Frontal cortex (tissue), 4 donors: ENCODE results near the gene MYCBP. TPM values are rescaled to one million over a fixed set of nuclear protein-coding genes. Genes with fewer than 3 reads are reported as not detected.

Experiments used
- DNase-seq, 2 donors: peaks; one replicate each; pipeline ENCODE4 v3.0.0; 2012; ENCODE audit warnings: low spot score in 2 of 2
- FAIRE-seq: peaks from 2 replicates; lab custom pipeline; 2012; peaks lifted over from hg19 to GRCh38; lab: Jason Lieb, UNC
- small RNA-seq: library from RNA; depleted of rRNA; stranded (forward); fragments of <200 nt; gene quantifications from one replicate; pipeline ENCODE3, GENCODE V24; 2014
- total RNA-seq: library from RNA; depleted of rRNA; stranded (reverse); fragments of >200 nt; gene quantifications from one replicate; pipeline ENCODE4 v1.2.3, GENCODE V29; 2014
- donor health status: control.
- donor health status: control.
- donor health status: control.

The MYCBP gene
- total RNA-seq, 1 donor from 2014 or later, result 1.6 TPM

DNA sequence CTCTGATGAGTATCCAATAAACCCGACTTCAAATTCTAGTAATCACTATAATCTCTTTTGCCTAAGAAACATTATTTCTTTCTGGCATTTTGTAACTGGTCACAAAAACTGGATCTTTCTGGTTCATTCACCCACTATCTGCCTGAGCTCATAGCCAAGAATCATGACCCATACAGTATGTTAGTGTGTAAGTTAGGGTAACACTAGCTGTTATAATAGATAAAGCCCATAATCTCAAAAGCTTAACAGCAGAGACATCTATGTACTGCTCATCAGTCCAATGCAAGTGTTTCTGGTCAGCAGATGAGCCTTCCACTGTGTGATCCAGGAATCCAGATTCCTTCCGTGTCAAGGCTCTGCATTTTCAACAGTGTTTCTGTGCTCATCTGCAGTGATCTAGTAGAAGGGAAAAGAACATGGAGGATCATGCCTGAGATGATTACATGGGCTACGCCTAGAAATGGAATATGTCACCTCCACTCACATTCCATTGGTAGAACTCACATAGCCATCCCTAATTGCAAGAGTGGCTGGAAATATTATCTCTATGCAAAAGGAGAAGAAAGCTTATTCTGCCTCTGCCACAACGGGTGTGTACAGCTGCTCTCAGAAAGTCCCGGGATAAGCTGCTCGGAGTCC, 41.3 kb downstream of the MYCBP start:
- FAIRE-seq (no peak), DNase-seq (no peak)

DNA sequence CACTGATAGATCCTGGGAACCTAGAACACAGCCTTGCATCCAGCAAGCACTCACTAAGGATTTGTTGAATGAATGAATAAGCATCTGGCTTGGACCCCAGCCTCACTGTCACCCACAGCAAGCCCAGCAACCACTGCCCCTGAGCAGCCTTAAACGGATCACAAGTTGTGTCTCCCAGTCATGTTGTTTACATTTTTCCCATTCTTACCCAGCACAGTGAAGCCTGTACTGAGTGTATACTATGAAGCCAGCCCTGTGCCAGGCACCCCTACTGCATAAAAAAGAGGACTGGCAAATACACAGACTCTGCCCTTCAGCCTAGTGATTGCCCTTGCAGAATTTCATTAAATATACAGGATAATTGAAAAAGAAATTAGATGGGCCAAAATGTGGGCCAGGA, 43.8 kb downstream of the MYCBP start:
- no peak for FAIRE-seq
- no peak for DNase-seq

DNA sequence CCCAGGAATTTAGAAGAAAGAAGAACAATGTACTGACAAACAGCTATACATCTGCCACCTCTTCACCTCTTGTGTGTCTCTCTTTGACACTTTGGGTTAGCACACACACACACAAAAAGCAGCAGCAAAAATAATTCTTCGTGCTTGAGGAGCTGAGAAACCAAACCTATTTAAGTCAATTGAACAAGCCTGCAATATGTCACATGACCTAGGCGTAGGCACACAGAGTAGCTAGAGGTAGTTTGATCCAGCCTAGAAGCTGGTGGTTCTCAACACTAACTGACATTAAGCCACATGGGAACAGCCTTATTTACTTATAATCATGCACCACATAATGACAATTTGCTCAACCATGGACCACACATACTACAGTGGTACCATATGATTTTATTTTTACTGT, 45.8 kb downstream of the MYCBP start:
- FAIRE-seq, result no peak
- no peak for DNase-seq

DNA sequence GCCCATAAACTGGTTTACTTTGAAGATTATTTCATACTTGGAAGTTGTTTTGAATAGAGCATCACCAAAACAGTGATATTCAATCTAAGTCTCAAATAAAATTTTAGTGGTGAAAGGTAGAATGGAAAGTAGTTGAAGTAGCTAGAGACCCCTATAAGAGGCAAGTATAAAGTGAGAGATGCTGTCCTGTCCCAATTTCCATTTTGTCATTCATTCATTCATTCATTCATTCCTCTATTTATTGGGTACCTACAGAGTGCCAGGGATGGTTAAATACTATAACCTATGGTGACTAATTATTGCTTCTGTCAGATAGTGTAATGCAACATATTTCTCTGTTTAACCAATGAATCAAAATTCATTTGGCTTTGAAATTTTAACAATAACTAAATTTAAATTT, 46.3 kb downstream of the MYCBP start:
- no peak for DNase-seq
- no peak for FAIRE-seq

DNA sequence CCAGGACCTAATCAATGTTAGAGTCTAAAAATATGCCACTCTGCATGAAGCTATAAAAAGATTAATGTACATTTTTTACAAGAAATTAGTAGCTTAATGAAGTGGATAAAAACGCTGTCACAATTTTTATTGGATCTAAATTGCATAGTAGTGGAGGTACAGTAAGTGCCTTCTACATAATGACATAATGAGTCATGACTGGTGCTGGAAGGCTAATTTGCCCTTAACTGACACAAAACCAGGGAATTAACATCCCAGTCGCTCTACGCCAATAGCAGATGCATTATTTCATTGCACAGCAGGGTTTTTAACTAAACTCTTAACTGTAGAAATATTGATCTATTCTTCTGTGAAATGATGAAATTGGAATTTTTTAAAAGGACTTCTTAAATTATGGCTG, 46.9 kb downstream of the MYCBP start:
- FAIRE-seq (no peak), DNase-seq (no peak)

DNA sequence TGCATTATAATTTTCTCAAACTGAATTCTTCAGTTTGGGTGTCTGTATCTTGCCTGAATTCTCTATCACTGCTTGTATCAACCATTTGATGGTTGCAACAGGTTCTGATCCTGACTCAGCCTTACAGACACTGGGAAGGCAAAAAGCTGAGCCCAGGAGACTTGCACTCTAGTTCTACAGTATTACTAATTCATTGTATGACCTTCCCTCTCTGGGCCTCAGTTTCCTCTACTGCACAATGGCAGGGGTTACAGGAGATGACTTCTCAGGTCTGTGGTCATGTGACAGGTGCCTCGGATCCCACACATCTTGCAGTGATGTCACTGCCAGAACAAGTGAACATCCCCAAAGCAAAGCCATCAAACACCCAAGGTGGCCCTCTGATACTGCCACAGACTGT, 52.3 kb downstream of the MYCBP start:
- no peak for FAIRE-seq

DNA sequence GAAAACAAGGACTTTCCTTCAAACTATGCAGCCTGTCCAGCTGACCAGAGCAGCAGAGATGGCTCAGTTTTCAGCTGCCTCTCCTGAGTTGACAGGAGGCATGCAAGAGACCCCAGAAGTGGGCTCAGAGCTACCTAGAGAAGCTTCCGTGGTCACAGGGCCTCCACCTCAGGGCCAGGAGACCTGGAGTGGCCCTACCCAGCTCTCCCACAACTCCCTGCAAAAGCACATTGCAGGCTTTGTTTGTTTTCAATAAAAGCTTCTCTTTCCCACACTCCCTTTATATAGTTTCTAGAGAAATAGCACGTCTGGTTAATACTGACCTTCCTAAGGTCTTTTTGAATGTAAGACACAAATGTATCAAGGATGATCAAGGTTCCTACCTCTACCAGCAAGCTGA, 53.6 kb downstream of the MYCBP start:
- no peak for FAIRE-seq

More for the DNA sequence above, 52.3 kb downstream of the MYCBP start:
- no peak for DNase-seq

DNA sequence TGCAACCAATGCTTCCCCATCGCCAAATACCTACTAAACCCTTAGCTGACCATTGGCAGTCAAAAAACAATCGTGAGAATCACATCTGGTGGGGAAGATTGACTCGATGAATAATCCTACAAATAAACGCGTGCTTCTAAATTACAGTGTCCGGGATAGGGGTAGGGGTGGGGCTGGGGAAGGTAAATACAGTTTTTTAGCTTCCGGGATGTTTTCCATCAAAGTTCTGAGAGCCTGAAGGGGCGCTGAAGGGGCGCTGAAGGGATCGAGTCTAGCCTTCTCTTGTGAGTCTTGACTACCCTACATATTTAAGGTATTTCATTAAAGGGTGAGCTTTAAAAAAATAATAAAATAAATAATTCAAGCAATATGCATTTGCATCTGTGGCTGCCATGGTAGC, 54.1 kb downstream of the MYCBP start:
- FAIRE-seq, result no peak

More for the DNA sequence above, 53.6 kb downstream of the MYCBP start:
- DNase-seq, result no peak

DNA sequence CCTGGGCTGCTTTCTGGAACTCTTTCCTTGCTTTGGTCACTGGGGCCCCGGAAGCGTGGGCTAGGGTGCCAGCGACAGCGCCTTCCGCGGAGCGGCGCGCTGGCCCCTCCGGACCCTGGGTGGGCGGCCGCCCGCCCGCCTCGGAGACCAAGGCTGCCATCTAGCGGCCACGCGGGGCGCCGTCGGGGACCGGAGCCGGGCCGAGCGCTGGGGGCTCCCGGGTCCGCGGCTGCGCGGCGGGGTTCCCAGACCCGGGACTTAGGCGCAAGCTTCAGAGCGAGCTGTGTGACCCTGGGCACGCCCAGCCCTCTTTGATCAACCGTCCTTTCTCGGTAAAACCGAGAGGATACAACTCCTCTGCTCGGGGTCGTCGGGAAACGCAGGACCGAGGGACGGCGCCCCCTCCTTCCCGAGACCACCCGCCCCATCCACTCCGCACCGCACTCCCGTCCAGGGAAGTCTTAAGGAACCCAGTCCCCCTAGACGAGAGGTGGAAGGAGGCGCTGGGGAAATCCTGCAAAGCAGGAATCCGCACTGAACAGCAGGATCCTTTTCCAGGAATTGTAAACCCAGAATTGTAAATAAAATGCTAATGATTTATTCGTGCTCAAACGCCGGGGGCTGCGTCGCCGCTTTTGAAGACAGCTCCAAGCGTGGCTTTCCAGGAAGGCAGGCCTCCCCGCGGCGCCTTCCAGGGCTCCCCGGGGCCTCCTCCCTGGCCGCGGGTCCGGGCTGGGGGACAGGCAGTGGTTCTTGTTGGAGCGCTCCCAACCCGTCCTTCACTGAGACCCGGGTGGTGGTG, 54.8 kb downstream of the MYCBP start:
- FAIRE-seq (no peak), DNase-seq (peak; percentile 62 to 72)

More for the DNA sequence above, 54.1 kb downstream of the MYCBP start:
- DNase-seq, result no peak

DNA sequence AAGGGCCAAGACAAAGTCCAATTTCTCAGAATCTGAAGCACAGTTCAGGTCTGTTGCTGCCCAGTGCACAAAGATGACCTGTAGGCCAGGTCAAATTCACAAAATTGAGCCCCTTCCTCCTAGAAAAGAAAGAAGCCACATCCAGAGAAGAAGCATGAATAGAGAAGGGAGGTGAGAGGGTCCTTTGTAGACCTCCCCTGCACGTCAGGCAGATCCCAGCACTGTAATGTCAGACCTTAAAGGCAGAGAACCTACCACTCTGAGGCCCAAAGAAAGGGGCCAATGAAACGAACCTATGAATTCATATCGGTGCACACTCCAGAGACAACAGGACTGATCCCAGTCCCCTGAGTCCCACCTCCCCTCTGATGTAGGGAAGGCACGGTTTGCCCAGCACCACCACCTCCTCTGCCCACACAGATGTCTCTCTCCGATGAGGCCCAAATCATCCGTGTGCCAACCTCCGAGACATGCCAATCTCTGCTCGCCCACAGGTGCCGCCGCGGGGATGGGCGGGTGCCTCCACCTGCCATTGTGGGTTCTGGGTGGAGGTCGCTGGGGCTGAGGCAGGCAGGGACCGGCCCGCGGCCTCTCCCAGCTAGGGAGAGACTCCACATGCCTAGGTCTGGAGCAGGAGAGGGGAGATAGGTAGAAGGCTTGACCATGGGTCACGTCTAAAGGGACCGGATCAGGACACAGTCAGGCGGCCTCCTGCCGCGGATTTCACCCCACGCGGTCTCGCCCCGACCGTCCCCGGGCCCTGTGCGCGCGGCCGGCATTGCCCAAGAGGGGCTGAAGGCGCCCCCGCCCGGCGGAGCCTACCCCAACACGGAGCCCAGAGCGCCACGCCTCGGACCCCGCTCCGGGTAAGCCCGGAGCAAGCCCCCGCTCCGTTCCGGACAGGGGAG, 55.6 kb downstream of the MYCBP start:
- FAIRE-seq, result no peak
- no peak for DNase-seq

DNA sequence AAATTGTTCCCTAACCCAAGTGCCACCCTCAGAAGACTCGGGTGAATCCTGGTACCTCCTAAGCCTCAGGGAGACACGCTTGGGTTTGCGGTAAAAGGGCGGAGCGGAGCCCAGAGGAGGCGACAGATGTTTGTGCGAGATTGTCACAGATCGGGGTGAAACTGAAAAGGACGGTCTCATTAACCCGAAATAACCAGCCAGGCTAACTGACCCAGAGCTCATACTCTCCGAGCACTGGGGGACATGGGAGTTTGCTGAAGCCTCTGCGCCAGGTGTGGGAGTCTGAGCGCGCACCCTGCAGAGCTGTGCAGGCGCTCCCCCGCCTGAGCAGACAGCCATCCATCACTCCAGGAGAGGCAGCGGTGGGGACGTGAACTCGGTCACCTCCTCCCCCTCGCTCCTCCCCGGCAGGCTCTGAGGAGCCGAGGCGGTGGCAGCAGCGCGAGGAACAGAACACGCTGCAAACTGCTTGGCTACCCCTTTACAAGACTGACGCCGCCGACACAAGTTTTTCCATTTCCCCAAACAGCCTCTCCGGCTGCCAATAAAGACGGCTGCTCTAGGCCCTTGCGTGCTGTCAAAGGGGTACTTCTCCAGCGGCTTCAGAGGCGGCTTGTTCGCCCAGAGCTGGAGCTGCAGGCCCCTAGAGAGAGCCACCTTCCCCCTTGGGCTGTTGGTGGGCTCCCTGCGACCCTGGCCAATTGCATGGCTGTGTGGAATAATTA, 57.1 kb downstream of the MYCBP start:
- FAIRE-seq (no peak), DNase-seq (no peak)

DNA sequence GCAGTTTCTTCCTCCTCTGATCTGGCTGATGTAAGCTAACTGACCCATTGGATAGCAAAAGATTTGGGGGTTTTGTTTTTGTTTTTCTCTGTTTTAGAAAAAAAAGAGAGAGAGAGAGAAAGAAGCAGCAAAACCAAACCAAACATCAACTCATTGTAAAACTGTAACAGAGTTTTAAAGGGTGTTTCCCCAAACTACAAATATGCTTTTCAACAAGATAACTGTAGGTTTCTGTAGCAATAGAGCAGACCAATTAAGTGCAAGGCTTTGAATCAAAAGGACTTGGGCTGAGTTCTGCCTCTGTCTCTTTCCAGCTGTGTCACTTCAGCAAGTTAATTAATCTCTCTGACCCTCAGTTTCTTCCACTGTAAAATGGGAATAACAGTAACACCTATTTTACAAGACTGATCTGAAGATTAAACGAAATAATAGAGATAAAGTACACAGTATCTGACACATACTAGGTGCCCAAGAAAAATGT, 58.1 kb downstream of the MYCBP start:
- FAIRE-seq (no peak), DNase-seq (no peak)

DNA sequence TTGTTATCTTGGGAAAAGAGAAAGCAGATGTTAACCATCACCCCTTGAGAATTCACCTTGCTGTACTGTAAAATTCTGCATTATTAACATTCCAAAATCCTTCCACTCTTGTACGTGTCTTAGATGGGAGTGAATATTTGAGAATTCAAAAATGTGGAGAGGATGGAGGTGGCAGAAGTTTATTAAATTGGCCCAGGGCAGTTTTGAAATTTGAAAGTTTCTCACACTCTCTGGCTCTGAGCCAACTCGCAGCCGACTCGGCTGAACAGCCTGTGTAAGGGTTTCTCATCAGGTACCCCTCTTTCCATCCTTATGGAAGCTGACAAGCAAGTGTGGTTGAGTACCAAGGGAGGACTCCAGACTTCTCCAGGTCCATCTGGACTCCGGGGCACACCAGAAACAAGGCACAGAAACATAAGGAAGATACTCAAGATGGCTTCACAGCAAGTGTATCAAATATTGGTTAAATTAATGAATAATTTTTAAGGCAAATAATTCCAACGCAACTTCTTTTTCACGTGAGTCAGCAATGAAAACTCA, 58.6 kb downstream of the MYCBP start:
- no peak for FAIRE-seq
- no peak for DNase-seq

DNA sequence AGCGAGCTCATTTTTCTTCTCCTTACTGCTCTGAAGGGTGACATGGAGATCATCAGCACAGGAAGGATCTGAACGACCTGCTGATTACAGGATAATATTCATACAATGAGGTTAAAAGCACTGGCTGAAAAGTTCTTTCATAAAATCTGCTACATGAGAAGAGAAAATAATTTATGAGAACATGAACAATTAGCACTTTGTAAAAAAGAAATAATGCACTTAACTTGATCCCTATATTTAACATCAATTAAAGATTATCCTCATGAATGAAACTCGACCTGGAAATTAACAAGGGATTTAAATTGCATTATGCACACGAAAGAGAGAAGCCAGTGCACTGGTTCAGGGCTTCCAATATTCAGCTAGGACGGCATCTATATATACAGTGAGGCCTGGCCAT, 60.2 kb downstream of the MYCBP start:
- FAIRE-seq (no peak), DNase-seq (no peak)

Small RNAs within 50 kb of the gene (small RNA-seq; reads per million reads assigned to genes)
- gene GJA9-MYCBP, result not detected

Other genes with a start within 250 kb of the MYCBP start
- gene RRAGC, start 13.6 kb downstream of the MYCBP start, total RNA-seq, result 18.8 TPM
- gene GJA9, start 8.2 kb upstream of the MYCBP start, total RNA-seq, result not detected
- gene RHBDL2, start 68.5 kb upstream of the MYCBP start, total RNA-seq, result 0.41 TPM
- 55.0 TPM for gene AKIRIN1, start 117.9 kb upstream of the MYCBP start, total RNA-seq
- 337 TPM for gene NDUFS5, start 153.0 kb upstream of the MYCBP start, total RNA-seq